B cell (primary cell): ENCODE data around the gene RAB12. TPM values are rescaled to one million over a fixed set of nuclear protein-coding genes. Genes with fewer than 3 reads are reported as not detected.

Experiments used
- ATAC-seq: fragments of 200-7000 bp; cut with Tn5 transposase; one replicate; pipeline ENCODE4 v1.10.0; 2021; ENCODE audit warnings: low read depth, mild to moderate bottlenecking, moderate number of reproducible peaks, moderate library complexity
- CTCF ChIA-PET: fragments of 350-600 bp; sonication (Branson Sonifier 250); formaldehyde crosslinking; loops from one replicate; lab custom pipeline; 2021; ENCODE audit warnings: antibody characterized with exemption, inconsistent platforms; lab: Charles Lee
- POLR2A ChIA-PET: fragments of 350-600 bp; sonication (Branson Sonifier 250); formaldehyde crosslinking; loops from one replicate; lab custom pipeline; 2021; ENCODE audit warnings: antibody characterized with exemption; lab: Charles Lee
- DNase-seq: peaks from one replicate; pipeline ENCODE4 v3.0.0; 2013
- H2AFZ ChIP-seq: 2 replicates; pipeline ENCODE4 v1.6.1; 2012; ENCODE audit warnings: mild to moderate bottlenecking, low read depth, low read length; ENCODE audit not compliant: insufficient read depth, poor library complexity, severe bottlenecking
- H3K27ac ChIP-seq, 2 donors: 1 replicate in 1 of 2; 2 replicates in 1 of 2; pipeline ENCODE4 v1.5.1; 2012 to 2013; ENCODE audit warnings: low read length in 2 of 2, mild to moderate bottlenecking in 2 of 2, moderate library complexity in 1 of 2
- H3K27me3 ChIP-seq, 4 experiments: fragments of 200-600 bp in 1 of 4; sonication (generic) in 1 of 4; replicated peaks in 1 of 4; 1 replicate in 2 of 4; 2 replicates in 2 of 4; pipeline versions ENCODE4 v1.6.1 to v1.7.0; 2013 to 2016; ENCODE audit warnings: low read length in 3 of 4, mild to moderate bottlenecking in 2 of 4, mixed read lengths in 1 of 4, moderate library complexity in 1 of 4; ENCODE audit not compliant: insufficient read depth in 4 of 4, control insufficient read depth in 3 of 4; ENCODE audit errors: control extremely low read depth in 1 of 4
- H3K36me3 ChIP-seq, 2 experiments: replicated peaks in 1 of 2; 1 replicate in 1 of 2; 2 replicates in 1 of 2; pipeline versions ENCODE4 v1.6.1 to v1.7.1; 2013; ENCODE audit warnings: low read length in 1 of 2; ENCODE audit not compliant: insufficient read depth in 2 of 2, control insufficient read depth in 1 of 2; ENCODE audit errors: control extremely low read depth in 1 of 2, extremely low read depth in 1 of 2
- H3K4me1 ChIP-seq, 2 donors: fragments of 200-600 bp in 1 of 2; sonication (generic) in 1 of 2; 1 replicate in 1 of 2; 2 replicates in 1 of 2; pipeline versions ENCODE4 v1.5.1 to v1.6.1; 2013 to 2017; ENCODE audit warnings: low read length in 2 of 2; ENCODE audit not compliant: control insufficient read depth in 2 of 2, insufficient read depth in 2 of 2
- H3K4me2 ChIP-seq: replicated peaks from 2 replicates; pipeline ENCODE3; 2012; ENCODE audit warnings: mild to moderate bottlenecking, low read depth, low read length; ENCODE audit not compliant: poor library complexity, severe bottlenecking
- H3K4me3 ChIP-seq, 5 experiments: fragments of 200-600 bp in 1 of 5; sonication (generic) in 1 of 5; 1 replicate in 3 of 5; 2 replicates in 2 of 5; pipeline versions ENCODE4 v1.5.1 to v1.7.0; 2011 to 2016; ENCODE audit warnings: low read length in 4 of 5, mild to moderate bottlenecking in 4 of 5, low read depth in 2 of 5, control low read depth in 1 of 5, moderate library complexity in 1 of 5; ENCODE audit not compliant: insufficient read depth in 1 of 5; ENCODE audit errors: control extremely low read depth in 1 of 5, extremely low read depth in 1 of 5
- H3K79me2 ChIP-seq: fragments of 200-600 bp; sonication (generic); one replicate; pipeline ENCODE4 v1.6.0; 2016; ENCODE audit warnings: low read length; ENCODE audit not compliant: control insufficient read depth, insufficient read depth
- H3K9ac ChIP-seq: fragments of 200-600 bp; sonication (generic); 2 replicates; pipeline ENCODE4 v1.6.1; 2017; ENCODE audit warnings: mild to moderate bottlenecking, low read length, moderate library complexity
- H3K9me3 ChIP-seq, 3 donors: one replicate each; pipeline versions ENCODE4 v1.6.1 to v1.7.1; 2013; ENCODE audit warnings: low read length in 2 of 3; ENCODE audit not compliant: control insufficient read depth in 2 of 3, insufficient read depth in 1 of 3; ENCODE audit errors: control extremely low read depth in 1 of 3
- H4K20me1 ChIP-seq: 2 replicates; pipeline ENCODE4 v1.6.0; 2012; ENCODE audit warnings: mild to moderate bottlenecking, low read length; ENCODE audit not compliant: insufficient read depth, control insufficient read depth, poor library complexity, severe bottlenecking
- H3K27ac Mint-ChIP-seq: one replicate; pipeline ENCODE4 v1.8.0; 2021; ENCODE audit warnings: mixed read lengths
- H3K27me3 Mint-ChIP-seq: one replicate; pipeline ENCODE4 v1.8.0; 2021; ENCODE audit warnings: mixed read lengths
- H3K4me1 Mint-ChIP-seq: one replicate; pipeline ENCODE4 v1.8.0; 2021; ENCODE audit warnings: mixed read lengths
- H3K4me3 Mint-ChIP-seq: one replicate; pipeline ENCODE4 v1.8.0; 2021; ENCODE audit warnings: mixed read lengths
- H3K9me3 Mint-ChIP-seq: one replicate; pipeline ENCODE4 v1.8.0; 2022; ENCODE audit warnings: mixed read lengths; ENCODE audit not compliant: insufficient read depth
- EZH2 ChIP-seq: IDR thresholded peaks from 2 replicates; pipeline ENCODE4 v1.6.1; 2012; ENCODE audit warnings: borderline replicate concordance, low read depth, mild to moderate bottlenecking, moderate library complexity, low read length; ENCODE audit not compliant: insufficient read depth, poor library complexity, severe bottlenecking
- WGBS: methylation state at CpG from one replicate; pipeline ENCODE4 v1.1.5; 2013; ENCODE audit warnings: missing lambda C conversion rate; ENCODE audit not compliant: insufficient coverage; 5-methylcytosine and 5-hydroxymethylcytosine counted together
- intact Hi-C: fragments of 100-400 bp; cut with micrococcal nuclease; formaldehyde crosslinking; loops from one replicate; pipeline ENCODE4 v1.10.0; 2022
- polyA plus RNA-seq: library from polyadenylated mRNA; depleted of rRNA; stranded (reverse); fragments of >200 nt; gene quantifications from 2 replicates; pipeline ENCODE4 v1.2.3, GENCODE V29; 2012
- total RNA-seq, 2 donors: library from RNA; stranded (reverse); fragments of 120-200 nt in 1 of 2; gene quantifications; 1 replicate in 1 of 2; 2 replicates in 1 of 2; pipeline versions ENCODE4 v1.2.3 to v1.2.4, GENCODE V29; 2013 to 2022
- TF ChIP-seq, protein P1 (sequence below): fragments of 200-600 bp; IDR thresholded peaks from one replicate; pipeline ENCODE4 v1.8.0; 2022; ENCODE audit warnings: antibody characterized with exemption, mild to moderate bottlenecking

RAB12 gene
- total and polyA plus RNA-seq, 2 donors (not counting 1 experiment from before 2014, with no cell fraction given) = 12.8 to 38.7 TPM

DNA sequence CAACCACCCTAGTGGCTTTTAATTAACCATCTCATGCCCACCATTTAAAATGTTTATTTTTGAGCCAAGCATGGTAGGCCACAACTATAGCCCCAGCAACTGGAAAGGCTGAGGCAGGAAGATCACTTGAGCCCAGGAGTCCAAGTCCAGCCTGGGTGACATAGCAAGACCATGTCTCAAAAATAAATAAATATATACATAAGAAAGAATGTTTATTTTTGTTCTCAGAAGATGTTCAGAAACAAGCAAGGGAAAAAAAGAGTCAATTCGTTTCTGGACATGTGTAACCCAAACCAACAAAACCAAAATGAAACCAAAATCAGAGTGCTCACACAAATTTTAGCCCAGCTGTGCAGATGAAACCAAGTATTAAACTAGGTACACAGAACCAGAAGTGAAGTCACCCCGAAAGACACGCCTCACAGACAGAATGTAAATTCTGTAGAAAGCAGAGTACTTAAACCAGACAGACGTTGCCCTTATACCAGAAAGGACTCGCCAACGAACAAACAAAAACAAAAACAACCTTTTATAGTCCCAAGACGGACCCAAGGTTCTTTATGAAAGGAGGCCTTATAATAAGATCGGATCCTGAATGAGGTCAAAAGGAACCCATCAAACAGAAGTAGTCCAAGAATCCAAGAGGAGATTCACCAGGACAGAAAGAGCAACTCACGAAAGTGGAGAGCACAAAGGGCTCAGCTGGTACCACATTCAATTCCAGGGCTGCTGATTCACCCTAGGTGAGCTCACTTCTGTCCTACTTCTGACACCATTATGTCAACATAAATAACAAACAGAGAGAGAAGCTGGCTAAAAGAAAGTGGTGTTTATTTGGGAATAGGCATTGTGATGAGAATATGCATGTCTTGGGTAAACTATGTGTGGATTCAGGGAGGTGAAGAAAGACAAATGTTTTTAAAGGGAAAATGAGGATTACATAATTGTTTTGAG, 64.3 kb downstream of the RAB12 start:
- peak overlapping the region; percentile 62 for H3K4me3 Mint-ChIP-seq
- H3K4me1 ChIP-seq = peaks cover 0 to 10% of the 10 kb centered on the region in 2 donors
- peaks cover 2% of the 10 kb centered on the region for H3K9me3 Mint-ChIP-seq
- H3K27ac Mint-ChIP-seq = peak overlapping the region; percentile 64
- peaks cover 6% of the 10 kb centered on the region for H3K4me1 Mint-ChIP-seq
- H3K27me3 Mint-ChIP-seq = no peaks in the 10 kb centered on the region
- ChIA-PET CTCF (interaction anchor here (0.5 to 1.3 kb wide), 3 partner anchors 23 to 326 kb away, joined by 3 to 5 read pairs (median 4); no protein-coding TSS in a partner anchor), POLR2A (no interaction called here)
- DNase-seq = no peak
- no peak overlapping the region for H3K27ac ChIP-seq
- no peaks in the 10 kb centered on the region for H3K36me3 ChIP-seq
- 56% methylated on average over 3 of the region's 9 CpGs for WGBS
- no peak overlapping the region for H3K9ac ChIP-seq
- no peaks in the 10 kb centered on the region for H3K79me2 ChIP-seq
- peak overlapping the region; percentile 11 for H3K4me2 ChIP-seq
- TF ChIP-seq, protein P1, sequence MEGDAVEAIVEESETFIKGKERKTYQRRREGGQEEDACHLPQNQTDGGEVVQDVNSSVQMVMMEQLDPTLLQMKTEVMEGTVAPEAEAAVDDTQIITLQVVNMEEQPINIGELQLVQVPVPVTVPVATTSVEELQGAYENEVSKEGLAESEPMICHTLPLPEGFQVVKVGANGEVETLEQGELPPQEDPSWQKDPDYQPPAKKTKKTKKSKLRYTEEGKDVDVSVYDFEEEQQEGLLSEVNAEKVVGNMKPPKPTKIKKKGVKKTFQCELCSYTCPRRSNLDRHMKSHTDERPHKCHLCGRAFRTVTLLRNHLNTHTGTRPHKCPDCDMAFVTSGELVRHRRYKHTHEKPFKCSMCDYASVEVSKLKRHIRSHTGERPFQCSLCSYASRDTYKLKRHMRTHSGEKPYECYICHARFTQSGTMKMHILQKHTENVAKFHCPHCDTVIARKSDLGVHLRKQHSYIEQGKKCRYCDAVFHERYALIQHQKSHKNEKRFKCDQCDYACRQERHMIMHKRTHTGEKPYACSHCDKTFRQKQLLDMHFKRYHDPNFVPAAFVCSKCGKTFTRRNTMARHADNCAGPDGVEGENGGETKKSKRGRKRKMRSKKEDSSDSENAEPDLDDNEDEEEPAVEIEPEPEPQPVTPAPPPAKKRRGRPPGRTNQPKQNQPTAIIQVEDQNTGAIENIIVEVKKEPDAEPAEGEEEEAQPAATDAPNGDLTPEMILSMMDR = no peak
- no peak for TF ChIP-seq EZH2
- H2AFZ ChIP-seq = peak overlapping the region; percentile 39
- intact Hi-C loops = no loop called here
- H3K4me3 ChIP-seq = no peak overlapping the region
- no peaks in the 10 kb centered on the region for H3K9me3 ChIP-seq
- no peaks in the 10 kb centered on the region for H3K27me3 ChIP-seq
- H4K20me1 ChIP-seq = no peaks in the 10 kb centered on the region
- peak; percentile 33 for ATAC-seq

DNA sequence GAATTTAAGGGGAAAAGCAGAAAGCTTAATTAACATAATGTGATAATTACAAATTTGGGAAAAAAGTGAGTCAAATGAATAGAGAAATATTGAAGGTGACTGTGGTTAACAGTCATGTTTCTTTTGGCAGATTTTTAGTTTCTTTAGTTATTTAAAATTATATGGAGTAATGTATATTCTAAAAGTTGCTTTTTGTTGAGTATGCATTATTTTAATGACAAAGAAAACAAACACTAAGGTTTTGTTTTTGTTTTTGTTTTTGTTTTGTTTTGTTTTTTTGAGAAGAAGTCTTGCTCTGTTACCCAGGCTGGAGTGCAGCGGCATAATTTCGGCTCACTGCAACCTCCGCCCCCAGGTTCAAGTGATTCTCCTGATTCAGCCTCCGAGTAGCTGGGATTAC, 65.8 kb downstream of the RAB12 start:
- Histone ChIP-seq H2AFZ (no peak overlapping the region), H3K9me3 (no peaks in the 10 kb centered on the region), H3K4me2 (no peak overlapping the region), H3K27ac (no peak overlapping the region), H3K4me1 (peaks cover 0 to 10% of the 10 kb centered on the region in 2 donors), H3K4me3 (no peak overlapping the region), H3K36me3 (no peaks in the 10 kb centered on the region), H3K79me2 (no peaks in the 10 kb centered on the region), H3K9ac (no peak overlapping the region), H3K27me3 (no peaks in the 10 kb centered on the region), H4K20me1 (no peaks in the 10 kb centered on the region)
- no peaks in the 10 kb centered on the region for H3K27me3 Mint-ChIP-seq
- intact Hi-C loops = no loop called here
- CTCF ChIA-PET = interaction anchor here (0.5 kb wide), 1 partner anchor 25 kb away, joined by 5 read pairs; no protein-coding TSS in a partner anchor
- ATAC-seq (no peak), DNase-seq (no peak)
- TF ChIP-seq, protein P1 = no peak
- no peak for TF ChIP-seq EZH2
- 90% methylated on average over 4 of the region's 4 CpGs for WGBS
- H3K27ac Mint-ChIP-seq = no peak overlapping the region
- peaks cover 2% of the 10 kb centered on the region for H3K9me3 Mint-ChIP-seq
- H3K4me1 Mint-ChIP-seq = peaks cover 6% of the 10 kb centered on the region
- H3K4me3 Mint-ChIP-seq = no peak overlapping the region
- POLR2A ChIA-PET = no interaction called here
